Stimulated activated naive CD8-positive, alpha-beta T cell treated with anti-CD3 and anti-CD28 coated beads, Interleukin-15, amount 100 ng/mL, for 72 hours (primary cell): ENCODE results near the gene TNIK.

Experiments used
- ATAC-seq: fragments of 150-1000 bp; cut with Tn5 transposase; 2 replicates; pipeline ENCODE4 v1.10.0; 2021; ENCODE audit warnings: mild to moderate bottlenecking, moderate library complexity
- DNase-seq, 2 donors: peaks; one replicate each; pipeline ENCODE4 v3.0.0; 2021 to 2022
- H3K27ac Mint-ChIP-seq, 2 donors: one replicate each; pipeline ENCODE4 v1.8.0; 2022; ENCODE audit warnings: mild to moderate bottlenecking in 2 of 2, mixed read lengths in 2 of 2, moderate library complexity in 2 of 2
- H3K27me3 Mint-ChIP-seq: one replicate; pipeline ENCODE4 v1.8.0; 2022; ENCODE audit warnings: mixed read lengths
- H3K4me1 Mint-ChIP-seq: one replicate; pipeline ENCODE4 v1.8.0; 2022; ENCODE audit warnings: mild to moderate bottlenecking, mixed read lengths
- H3K4me3 Mint-ChIP-seq, 2 donors: one replicate each; pipeline ENCODE4 v1.8.0; 2022; ENCODE audit warnings: mild to moderate bottlenecking in 2 of 2, mixed read lengths in 2 of 2, moderate library complexity in 1 of 2
- H3K9me3 Mint-ChIP-seq, 2 donors: one replicate each; pipeline ENCODE4 v1.8.0; 2022; ENCODE audit warnings: mixed read lengths in 2 of 2

TNIK gene

GRCh38 chr3:171266034-171266739 lies 194.0 kb downstream of the TNIK start:
- no peak for ATAC-seq
- peaks cover 98% of the 10 kb centered on the region for H3K4me1 Mint-ChIP-seq
- H3K4me3 Mint-ChIP-seq, result peak overlapping the region; percentile 57 to 76
- no peaks in the 10 kb centered on the region for H3K27me3 Mint-ChIP-seq
- peak overlapping the region; percentile 75 to 92 for H3K27ac Mint-ChIP-seq
- H3K9me3 Mint-ChIP-seq, result no peaks in the 10 kb centered on the region
- no peak for DNase-seq

- Mint-ChIP-seq H3K4me3 (no peak overlapping the region), H3K4me1 (peaks cover 96% of the 10 kb centered on the region), H3K9me3 (no peaks in the 10 kb centered on the region), H3K27ac (no peak overlapping the region), H3K27me3 (no peaks in the 10 kb centered on the region)
- ATAC-seq, result no peak
- DNase-seq, result no peak
Measured at GRCh38 chr3:171264758-171265157, 195.4 kb downstream of the TNIK start.

GRCh38 chr3:171262431-171262830 lies 197.8 kb downstream of the TNIK start:
- no peak for DNase-seq
- no peaks in the 10 kb centered on the region for H3K27me3 Mint-ChIP-seq
- no peak for ATAC-seq
- H3K27ac Mint-ChIP-seq, result no peak overlapping the region
- H3K9me3 Mint-ChIP-seq, result peaks cover 0 to 4% of the 10 kb centered on the region in 2 donors
- H3K4me3 Mint-ChIP-seq, result no peak overlapping the region
- H3K4me1 Mint-ChIP-seq, result peaks cover 95% of the 10 kb centered on the region

- Mint-ChIP-seq H3K4me1 (peaks cover 95% of the 10 kb centered on the region), H3K9me3 (peaks cover 0 to 4% of the 10 kb centered on the region in 2 donors), H3K27me3 (no peaks in the 10 kb centered on the region), H3K27ac (peak overlapping the region in 1 of 2 donors; percentile 6), H3K4me3 (peak overlapping the region; percentile 3 to 41)
- DNase-seq (no peak), ATAC-seq (no peak)
Measured at GRCh38 chr3:171261487-171261886, 198.7 kb downstream of the TNIK start.

- DNase-seq, result no peak
- Mint-ChIP-seq H3K27ac (peak overlapping the region in 1 of 2 donors; percentile 6), H3K9me3 (peaks cover 0 to 4% of the 10 kb centered on the region in 2 donors), H3K4me3 (peak overlapping the region in 1 of 2 donors; percentile 41), H3K27me3 (no peaks in the 10 kb centered on the region), H3K4me1 (peaks cover 95% of the 10 kb centered on the region)
- no peak for ATAC-seq
Measured at GRCh38 chr3:171260899-171261298, 199.3 kb downstream of the TNIK start.

GRCh38 chr3:171260466-171260865 lies 199.7 kb downstream of the TNIK start:
- no peak overlapping the region for H3K4me3 Mint-ChIP-seq
- no peak overlapping the region for H3K27ac Mint-ChIP-seq
- H3K4me1 Mint-ChIP-seq, result peaks cover 95% of the 10 kb centered on the region
- no peak for ATAC-seq
- no peaks in the 10 kb centered on the region for H3K27me3 Mint-ChIP-seq
- peaks cover 0 to 4% of the 10 kb centered on the region in 2 donors for H3K9me3 Mint-ChIP-seq
- DNase-seq, result no peak

- ATAC-seq (no peak), DNase-seq (no peak)
- H3K27me3 Mint-ChIP-seq, result no peaks in the 10 kb centered on the region
- H3K9me3 Mint-ChIP-seq, result peaks cover 0 to 4% of the 10 kb centered on the region in 2 donors
- peak overlapping the region in 1 of 2 donors; percentile 16 for H3K4me3 Mint-ChIP-seq
- peaks cover 97% of the 10 kb centered on the region for H3K4me1 Mint-ChIP-seq
- peak overlapping the region; percentile 65 to 91 for H3K27ac Mint-ChIP-seq
Measured at GRCh38 chr3:171258316-171258715, 201.9 kb downstream of the TNIK start.

GRCh38 chr3:171257251-171258203 lies 202.7 kb downstream of the TNIK start:
- Mint-ChIP-seq H3K9me3 (peaks cover 0 to 4% of the 10 kb centered on the region in 2 donors), H3K4me1 (peaks cover 97% of the 10 kb centered on the region), H3K27me3 (no peaks in the 10 kb centered on the region), H3K27ac (peak overlapping the region; percentile 93 to 96), H3K4me3 (peak overlapping the region; percentile 25 to 54)
- DNase-seq, result no peak
- peak; percentile 81 for ATAC-seq

GRCh38 chr3:171256445-171257250 lies 203.6 kb downstream of the TNIK start:
- Mint-ChIP-seq H3K27me3 (no peaks in the 10 kb centered on the region), H3K9me3 (peaks cover 0 to 4% of the 10 kb centered on the region in 2 donors), H3K4me3 (peak overlapping the region; percentile 15 to 54), H3K4me1 (peaks cover 97% of the 10 kb centered on the region), H3K27ac (peak overlapping the region; percentile 93 to 96)
- ATAC-seq (peak; percentile 38), DNase-seq (no peak)

GRCh38 chr3:171255236-171255806 lies 204.9 kb downstream of the TNIK start:
- ATAC-seq (peak; percentile 70), DNase-seq (no peak)
- Mint-ChIP-seq H3K27me3 (no peaks in the 10 kb centered on the region), H3K4me3 (peak overlapping the region; percentile 47 to 65), H3K4me1 (peaks cover 96% of the 10 kb centered on the region), H3K27ac (peak overlapping the region; percentile 95 to 96), H3K9me3 (peaks cover 0 to 4% of the 10 kb centered on the region in 2 donors)

- Mint-ChIP-seq H3K4me1 (peaks cover 97% of the 10 kb centered on the region), H3K27me3 (no peaks in the 10 kb centered on the region), H3K4me3 (peak overlapping the region; percentile 7 to 56), H3K27ac (peak overlapping the region; percentile 79 to 90), H3K9me3 (peaks cover 0 to 4% of the 10 kb centered on the region in 2 donors)
- ATAC-seq, result no peak
- DNase-seq, result no peak
Measured at GRCh38 chr3:171254315-171254714, 205.9 kb downstream of the TNIK start.

GRCh38 chr3:171251835-171252234 lies 208.4 kb downstream of the TNIK start:
- peak overlapping the region in 1 of 2 donors; percentile 47 for H3K27ac Mint-ChIP-seq
- ATAC-seq (no peak), DNase-seq (no peak)
- H3K9me3 Mint-ChIP-seq, result no peaks in the 10 kb centered on the region
- no peaks in the 10 kb centered on the region for H3K27me3 Mint-ChIP-seq
- peaks cover 76% of the 10 kb centered on the region for H3K4me1 Mint-ChIP-seq
- peak overlapping the region in 1 of 2 donors; percentile 17 for H3K4me3 Mint-ChIP-seq

GRCh38 chr3:171250444-171250843 lies 209.8 kb downstream of the TNIK start:
- ATAC-seq (no peak), DNase-seq (no peak)
- H3K4me3 Mint-ChIP-seq, result no peak overlapping the region
- no peaks in the 10 kb centered on the region for H3K9me3 Mint-ChIP-seq
- H3K27me3 Mint-ChIP-seq, result no peaks in the 10 kb centered on the region
- H3K27ac Mint-ChIP-seq, result peak overlapping the region in 1 of 2 donors; percentile 47
- peaks cover 62% of the 10 kb centered on the region for H3K4me1 Mint-ChIP-seq

GRCh38 chr3:171249245-171249644 lies 211.0 kb downstream of the TNIK start:
- ATAC-seq, result peak; percentile 17
- H3K27ac Mint-ChIP-seq, result peak overlapping the region in 1 of 2 donors; percentile 21
- H3K27me3 Mint-ChIP-seq, result no peaks in the 10 kb centered on the region
- no peak for DNase-seq
- H3K4me1 Mint-ChIP-seq, result peaks cover 50% of the 10 kb centered on the region
- H3K4me3 Mint-ChIP-seq, result peak overlapping the region; percentile 19 to 33
- no peaks in the 10 kb centered on the region for H3K9me3 Mint-ChIP-seq
